ENCODE measurements around the gene TRIM65. TPM values are rescaled to one million over a fixed set of nuclear protein-coding genes. Genes with fewer than 3 reads are reported as not detected.
A peak's percentile ranks its signal among the peaks of the same experiment; 100 is the strongest.

The TRIM65 gene
- total RNA-seq, 2 donors from 2014 or later = 27.5 to 28.1 TPM

DNA sequence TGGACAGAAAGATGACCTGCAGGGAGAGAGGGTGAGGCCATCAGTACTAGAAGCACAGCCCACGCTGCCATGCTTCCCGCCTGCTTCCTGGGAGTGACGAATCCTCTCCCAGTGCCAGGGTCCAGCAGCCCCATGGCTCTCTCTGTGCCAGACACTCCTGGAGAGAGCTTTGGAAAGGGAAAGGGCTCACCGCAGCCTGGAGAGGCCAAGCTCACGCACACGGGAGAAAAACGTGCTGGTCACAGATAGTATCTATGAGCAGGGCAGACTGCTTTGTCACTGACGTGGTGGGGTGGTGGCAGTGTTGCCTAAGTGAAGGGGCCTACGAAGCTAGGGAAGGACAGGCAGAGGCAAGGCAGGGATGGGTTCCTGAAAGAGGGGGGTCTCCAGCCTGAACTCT lies 47.0 kb downstream of the TRIM65 start:
- Histone ChIP-seq H3K4me1 (replicated peaks) (peaks cover 21% of the 10 kb centered on the region), H3K27ac (peak overlapping the region in 1 of 2 donors; percentile 50), H3K36me3 (peaks cover 33 to 40% of the 10 kb centered on the region in 2 donors), H3K4me3 (no peak overlapping the region), H3K27me3 (replicated peaks; ENCODE audit: insufficient read depth) (no peaks in the 10 kb centered on the region), H3K9me3 (no peaks in the 10 kb centered on the region)
- TF ChIP-seq POLR2A (IDR thresholded peaks at IDR 0.05) = no peak
- TF ChIP-seq, protein P1, sequence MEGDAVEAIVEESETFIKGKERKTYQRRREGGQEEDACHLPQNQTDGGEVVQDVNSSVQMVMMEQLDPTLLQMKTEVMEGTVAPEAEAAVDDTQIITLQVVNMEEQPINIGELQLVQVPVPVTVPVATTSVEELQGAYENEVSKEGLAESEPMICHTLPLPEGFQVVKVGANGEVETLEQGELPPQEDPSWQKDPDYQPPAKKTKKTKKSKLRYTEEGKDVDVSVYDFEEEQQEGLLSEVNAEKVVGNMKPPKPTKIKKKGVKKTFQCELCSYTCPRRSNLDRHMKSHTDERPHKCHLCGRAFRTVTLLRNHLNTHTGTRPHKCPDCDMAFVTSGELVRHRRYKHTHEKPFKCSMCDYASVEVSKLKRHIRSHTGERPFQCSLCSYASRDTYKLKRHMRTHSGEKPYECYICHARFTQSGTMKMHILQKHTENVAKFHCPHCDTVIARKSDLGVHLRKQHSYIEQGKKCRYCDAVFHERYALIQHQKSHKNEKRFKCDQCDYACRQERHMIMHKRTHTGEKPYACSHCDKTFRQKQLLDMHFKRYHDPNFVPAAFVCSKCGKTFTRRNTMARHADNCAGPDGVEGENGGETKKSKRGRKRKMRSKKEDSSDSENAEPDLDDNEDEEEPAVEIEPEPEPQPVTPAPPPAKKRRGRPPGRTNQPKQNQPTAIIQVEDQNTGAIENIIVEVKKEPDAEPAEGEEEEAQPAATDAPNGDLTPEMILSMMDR (IDR thresholded peaks at IDR 0.05) = no peak
- intact Hi-C loops (cut with DNase I) = no loop called here
- 78% methylated on average over 9 of the region's 9 CpGs for WGBS
- no peak for DNase-seq (ENCODE audit: low spot score)

DNA sequence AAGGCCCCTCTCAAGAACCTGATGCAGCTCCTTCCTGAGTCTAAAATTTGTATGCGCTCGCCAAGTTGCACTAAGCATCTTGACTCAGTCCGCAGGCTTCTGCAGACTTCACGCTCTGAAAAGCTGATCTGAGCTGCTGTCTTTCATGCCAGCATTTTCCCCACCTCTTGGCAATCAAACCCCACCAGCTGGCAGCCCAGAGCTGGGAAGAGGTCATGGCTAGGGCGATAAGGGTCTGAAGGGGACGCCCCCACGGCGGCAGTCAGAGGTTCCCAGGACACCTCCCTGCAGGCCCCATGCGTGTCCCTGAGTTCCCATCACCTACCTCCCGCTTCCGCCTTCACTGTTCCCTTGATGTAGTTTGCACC lies 47.5 kb downstream of the TRIM65 start:
- no peak for DNase-seq (ENCODE audit: low spot score)
- peaks cover 33 to 40% of the 10 kb centered on the region in 2 donors for H3K36me3 ChIP-seq
- intact Hi-C loops (cut with DNase I) = no loop called here
- H3K4me3 ChIP-seq = no peak overlapping the region
- no peaks in the 10 kb centered on the region for H3K27me3 ChIP-seq (replicated peaks; ENCODE audit: insufficient read depth)
- H3K4me1 ChIP-seq (replicated peaks) = peaks cover 24% of the 10 kb centered on the region
- 89% methylated on average over 11 of the region's 11 CpGs for WGBS
- peak overlapping the region; percentile 3 to 50 for H3K27ac ChIP-seq
- no peaks in the 10 kb centered on the region for H3K9me3 ChIP-seq
- no peak for TF ChIP-seq POLR2A (IDR thresholded peaks at IDR 0.05)
- TF ChIP-seq POLR2AphosphoS5 (IDR thresholded peaks at IDR 0.05) = no peak
- TF ChIP-seq, protein P1 (IDR thresholded peaks at IDR 0.05) = no peak

DNA sequence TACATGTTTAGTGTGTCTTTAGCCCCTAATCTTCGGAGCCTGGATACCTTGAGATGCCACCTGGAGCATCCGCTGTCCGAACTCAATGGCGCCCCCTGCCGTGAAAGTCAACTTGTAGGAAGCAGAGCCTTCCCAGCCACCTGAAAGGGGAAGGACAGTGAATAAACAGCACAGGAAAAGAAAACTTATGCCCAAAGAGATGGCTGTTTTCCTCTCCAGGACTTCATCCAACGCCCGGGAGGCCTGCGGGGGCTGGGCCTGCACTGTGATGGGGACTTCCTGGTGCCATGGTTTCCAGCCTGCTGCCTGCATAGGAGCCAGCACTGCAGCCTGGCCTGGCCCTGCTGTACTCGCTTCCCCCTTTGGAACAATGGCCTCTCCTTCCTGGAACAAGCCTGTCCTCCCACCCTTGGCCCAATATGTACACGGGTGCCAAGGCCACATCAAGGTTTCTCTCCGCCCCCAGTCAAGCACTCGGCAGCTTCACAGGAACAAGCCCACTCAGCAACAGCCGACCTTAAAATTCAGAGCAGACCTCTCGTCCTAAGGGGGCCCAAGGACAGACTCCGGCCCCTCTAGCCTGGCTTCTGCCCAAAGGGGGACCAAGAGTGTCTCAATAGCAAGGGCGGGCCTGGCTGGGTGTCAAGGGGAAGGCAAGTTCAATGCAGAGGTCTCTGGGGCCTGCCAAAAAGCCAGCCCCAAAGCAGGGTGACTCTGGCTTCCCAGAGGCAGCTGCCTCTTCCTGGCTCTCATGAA lies 48.0 kb downstream of the TRIM65 start:
- H3K4me1 ChIP-seq (replicated peaks) = peaks cover 24% of the 10 kb centered on the region
- intact Hi-C loops (cut with DNase I) = no loop called here

DNA sequence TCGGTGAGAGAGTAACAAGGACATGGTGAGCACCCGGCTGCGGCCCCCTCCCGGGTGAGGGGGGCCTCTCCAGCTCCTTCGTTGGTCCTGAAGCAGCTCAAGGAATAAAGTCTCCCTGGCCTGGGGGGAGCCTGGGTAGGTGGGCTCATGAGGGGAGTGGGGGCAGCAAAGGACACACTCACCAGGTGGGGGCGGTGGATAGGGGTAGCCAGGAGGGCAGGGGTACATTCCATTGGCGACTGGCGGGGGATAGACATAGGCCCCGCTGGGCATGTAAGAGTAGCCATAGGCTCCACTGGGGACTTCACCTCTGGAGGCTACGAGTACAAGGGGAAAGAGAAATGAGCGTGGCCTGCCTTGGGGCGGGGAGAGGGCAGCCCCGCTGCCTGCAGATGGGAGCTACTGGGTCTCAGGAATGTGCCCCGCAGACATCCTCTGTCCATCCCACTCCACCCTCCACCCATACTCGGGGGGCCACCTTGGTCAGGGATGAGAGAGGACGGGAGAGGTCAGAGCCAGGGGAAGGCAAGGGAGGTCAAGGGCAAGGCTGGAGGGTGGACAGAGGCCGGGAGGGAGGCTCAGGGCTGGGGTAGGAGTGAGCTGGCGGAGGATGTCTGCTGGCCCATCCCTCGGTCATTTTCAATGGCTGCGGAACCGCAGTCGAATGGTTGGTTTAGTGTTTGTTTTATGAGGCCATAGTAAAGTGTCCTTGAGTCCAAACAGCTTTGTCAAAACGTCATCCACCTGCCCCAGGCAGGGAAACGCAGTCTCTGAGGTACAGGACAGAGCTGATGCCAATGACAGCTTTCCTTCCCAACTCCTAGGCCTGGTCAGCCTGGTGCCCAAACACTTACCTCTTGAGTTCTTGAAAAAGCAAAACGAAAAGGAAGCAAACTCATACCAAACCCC lies 48.9 kb downstream of the TRIM65 start:
- TF ChIP-seq, protein P1 (IDR thresholded peaks at IDR 0.05) = no peak
- TF ChIP-seq POLR2AphosphoS5 (IDR thresholded peaks at IDR 0.05) (no peak), POLR2A (IDR thresholded peaks at IDR 0.05) (no peak)
- Histone ChIP-seq H3K4me1 (replicated peaks) (peaks cover 16% of the 10 kb centered on the region), H3K27me3 (replicated peaks; ENCODE audit: insufficient read depth) (no peaks in the 10 kb centered on the region), H3K36me3 (peaks cover 33 to 40% of the 10 kb centered on the region in 2 donors), H3K27ac (peak overlapping the region; percentile 3 to 50), H3K4me3 (no peak overlapping the region), H3K9me3 (no peaks in the 10 kb centered on the region)
- WGBS = 86% methylated on average over 25 of the region's 25 CpGs
- DNase-seq (ENCODE audit: low spot score) = no peak
- intact Hi-C loops (cut with DNase I) = no loop called here

More for the DNA sequence above, 48.0 kb downstream of the TRIM65 start:
- H3K4me3 ChIP-seq = no peak overlapping the region
- peak overlapping the region; percentile 3 to 50 for H3K27ac ChIP-seq
- peaks cover 33 to 40% of the 10 kb centered on the region in 2 donors for H3K36me3 ChIP-seq
- 43% methylated on average over 16 of the region's 16 CpGs for WGBS
- no peaks in the 10 kb centered on the region for H3K9me3 ChIP-seq
- no peaks in the 10 kb centered on the region for H3K27me3 ChIP-seq (replicated peaks; ENCODE audit: insufficient read depth)
- TF ChIP-seq POLR2A (IDR thresholded peaks at IDR 0.05) (no peak), POLR2AphosphoS5 (IDR thresholded peaks at IDR 0.05) (peak; percentile 55)
- TF ChIP-seq, protein P1 (IDR thresholded peaks at IDR 0.05) = peak; percentile 54 to 74 (median 68)
- DNase-seq (ENCODE audit: low spot score) = peak; percentile 80
